ENCODE data around the gene GMPR2.

DNA sequence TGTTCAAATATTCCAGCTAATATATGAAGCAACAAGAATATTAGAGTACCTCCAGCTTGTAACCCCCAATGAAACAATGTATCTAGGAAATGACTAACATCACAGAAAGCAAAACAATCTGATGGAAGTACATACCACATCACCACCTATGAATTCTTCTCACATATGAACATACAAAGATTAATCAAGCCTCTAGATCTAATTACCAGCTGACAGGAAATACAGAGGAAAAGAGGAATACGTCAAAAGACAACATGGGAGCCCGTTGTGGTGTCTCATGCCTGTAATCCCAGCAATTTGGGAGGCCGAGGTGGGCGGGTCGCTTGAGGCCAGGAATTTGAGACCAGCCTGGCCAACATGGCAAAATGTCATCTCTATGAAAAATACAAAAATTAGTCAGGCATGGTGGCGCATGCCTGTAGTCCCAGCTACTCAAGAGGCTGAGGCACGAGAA, 8.1 kb upstream of the GMPR2 start:
- no peak for TF ChIP-seq CTCF (conservative IDR thresholded peaks at IDR 0.05; ENCODE audit: low read depth, low read length)
- no peak for TF ChIP-seq MAZ (IDR thresholded peaks at IDR 0.05; ENCODE audit: borderline replicate concordance, low read depth, low read length)
- no peak for TF ChIP-seq POLR2A (IDR thresholded peaks at IDR 0.05; ENCODE audit: low read depth, low read length)
- no peak for TF ChIP-seq RFX5 (IDR thresholded peaks at IDR 0.05; ENCODE audit: low read depth, low read length)
- TF ChIP-seq FOS (IDR thresholded peaks at IDR 0.05; ENCODE audit: low read depth, low read length) = no peak
- TF ChIP-seq BHLHE40 (IDR thresholded peaks at IDR 0.05; ENCODE audit: low read depth, low read length) = no peak
- TF ChIP-seq MXI1 (IDR thresholded peaks at IDR 0.05; ENCODE audit: borderline replicate concordance, low read depth, low read length) = no peak
- no peak for TF ChIP-seq RAD21 (IDR thresholded peaks at IDR 0.05; ENCODE audit: low read length)
- TF ChIP-seq RCOR1 (IDR thresholded peaks at IDR 0.05; ENCODE audit: insufficient replicate concordance, low read length) = no peak
- TF ChIP-seq CHD1 (IDR thresholded peaks at IDR 0.05; ENCODE audit: low read depth, low read length) = no peak
- TF ChIP-seq MAFK (IDR thresholded peaks at IDR 0.05; ENCODE audit: low read depth, low read length) = no peak
- no peak for TF ChIP-seq NFE2L2 (IDR thresholded peaks at IDR 0.05; ENCODE audit: low read depth, low read length)
- TF ChIP-seq, protein P1, sequence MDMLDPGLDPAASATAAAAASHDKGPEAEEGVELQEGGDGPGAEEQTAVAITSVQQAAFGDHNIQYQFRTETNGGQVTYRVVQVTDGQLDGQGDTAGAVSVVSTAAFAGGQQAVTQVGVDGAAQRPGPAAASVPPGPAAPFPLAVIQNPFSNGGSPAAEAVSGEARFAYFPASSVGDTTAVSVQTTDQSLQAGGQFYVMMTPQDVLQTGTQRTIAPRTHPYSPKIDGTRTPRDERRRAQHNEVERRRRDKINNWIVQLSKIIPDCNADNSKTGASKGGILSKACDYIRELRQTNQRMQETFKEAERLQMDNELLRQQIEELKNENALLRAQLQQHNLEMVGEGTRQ (IDR thresholded peaks at IDR 0.05; ENCODE audit: low read depth, low read length) = no peak

Data from IMR-90 (cell line).